ENCODE measurements around the gene URB1.
"Not testable (repeated sequence)": the region's sequence is repeated elsewhere in the genome, so short reads cannot be mapped to it uniquely, and the experiment has no call there.

The URB1 gene

DNA sequence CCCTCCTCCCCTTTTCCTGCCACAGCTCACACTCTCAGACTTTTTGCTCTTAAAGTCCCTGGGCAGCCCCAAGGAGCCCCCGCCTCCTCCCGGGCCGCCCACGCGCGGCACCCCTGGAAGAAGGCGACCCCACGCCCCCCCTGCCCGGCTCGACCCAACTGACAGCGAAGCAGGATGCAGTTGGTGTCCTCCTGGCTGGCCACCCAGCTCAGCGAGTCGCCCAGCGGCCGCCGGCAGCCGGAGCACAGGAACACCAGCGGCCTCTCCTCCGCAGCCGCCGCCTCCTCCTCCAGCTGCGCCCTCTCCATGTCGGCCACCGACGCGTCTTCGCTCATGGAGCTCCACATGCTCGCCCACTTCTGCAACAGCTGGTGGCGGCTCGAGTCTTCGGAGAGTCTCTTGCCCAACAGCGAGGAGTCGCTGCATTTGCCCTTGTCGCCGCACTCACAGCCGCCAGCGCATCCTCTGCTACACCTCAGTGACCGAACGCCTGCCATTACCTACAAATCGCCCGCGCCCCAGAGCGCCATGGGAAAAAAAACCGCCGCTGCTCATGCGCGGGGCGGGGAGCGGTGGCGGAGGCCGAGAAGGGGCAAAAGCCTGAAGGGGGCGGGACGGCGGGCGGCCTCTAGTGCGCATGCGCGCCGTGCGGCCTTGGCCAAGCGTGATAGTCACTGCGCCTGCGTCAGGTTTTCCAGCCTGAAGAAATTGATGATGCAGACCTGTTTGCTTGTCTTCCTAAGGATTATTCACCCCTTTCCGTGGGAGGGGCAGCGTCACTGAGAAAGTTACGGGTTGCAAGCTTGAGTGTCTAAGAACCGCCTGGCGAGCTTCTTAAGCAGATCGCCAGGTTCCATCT, 114.1 kb downstream of the URB1 start, which contains the start of gene MIS18A:
Gene MIS18A, minus strand, starts transcription at position 532 of the 859 bp plus-strand sequence. Its CDS starts 35 bp downstream, at position 497.
- DNase-seq (peak; percentile 95), ATAC-seq (replicated peaks) (peak; percentile 96)
- Mint-ChIP-seq H3K27me3 (no peaks in the 10 kb centered on the region), H3K4me3 (peak within 1 kb of the TSS; percentile 99 to 100), H3K27ac (peak within 1 kb of the TSS; percentile 97), H3K4me1 (peaks cover 13 to 27% of the 10 kb centered on the region in 2 donors), H3K36me3 (peaks cover 25 to 39% of the 10 kb centered on the region in 2 donors), H3K9me3 (no peaks in the 10 kb centered on the region)

DNA sequence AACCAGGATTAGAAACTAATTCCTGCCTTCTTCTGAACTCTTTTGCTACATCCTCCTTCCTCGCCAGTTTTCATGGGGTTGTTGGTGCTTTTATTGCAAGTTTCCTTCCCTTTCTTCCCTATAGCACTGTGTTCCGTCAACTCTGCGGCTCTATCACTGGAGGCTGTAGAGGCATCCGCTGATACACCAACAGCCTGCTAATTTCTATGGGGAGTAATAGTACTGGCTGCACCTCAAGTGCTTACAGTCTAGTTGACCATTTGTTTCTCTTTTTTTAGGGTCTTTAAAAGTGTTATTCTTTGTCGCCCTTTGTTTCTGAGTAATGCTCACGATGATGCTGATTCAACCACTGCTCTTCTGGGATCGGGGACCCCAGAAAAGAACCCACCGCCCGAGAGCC, 114.7 kb downstream of the URB1 start:
- ATAC-seq (replicated peaks) (peak in 1 of 2 donors; percentile 35), DNase-seq (no peak)
- peaks cover 13 to 27% of the 10 kb centered on the region in 2 donors for H3K4me1 Mint-ChIP-seq
- peak overlapping the region; percentile 97 for H3K27ac Mint-ChIP-seq
- H3K4me3 Mint-ChIP-seq: peak overlapping the region; percentile 99 to 100
- no peaks in the 10 kb centered on the region for H3K27me3 Mint-ChIP-seq
- H3K9me3 Mint-ChIP-seq: no peaks in the 10 kb centered on the region
- H3K36me3 Mint-ChIP-seq: peaks cover 23 to 33% of the 10 kb centered on the region in 2 donors

DNA sequence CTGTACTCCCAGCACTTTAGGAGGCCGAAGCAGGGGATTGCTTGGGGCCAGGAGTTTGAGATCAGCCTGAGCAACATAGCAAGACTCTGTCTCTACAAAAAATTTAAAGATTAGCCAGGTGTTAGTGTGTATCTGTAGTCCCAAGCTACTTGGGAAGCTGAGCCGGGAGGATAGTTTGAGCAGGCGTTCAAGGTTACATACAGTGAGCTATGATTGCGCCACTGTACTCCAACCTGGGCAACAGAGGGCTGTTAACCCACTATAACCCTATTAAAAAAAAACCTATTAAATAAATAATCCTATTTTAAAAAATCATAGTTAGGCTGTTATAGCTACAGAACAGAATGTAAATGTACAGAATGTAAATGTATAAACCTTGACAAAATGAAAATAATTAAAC, 116.1 kb downstream of the URB1 start:
- DNase-seq (no peak), ATAC-seq (replicated peaks) (no peak)
- Mint-ChIP-seq H3K27ac (no peak overlapping the region), H3K4me1 (peaks cover 16 to 27% of the 10 kb centered on the region in 2 donors), H3K9me3 (no peaks in the 10 kb centered on the region), H3K4me3 (no peak overlapping the region), H3K27me3 (no peaks in the 10 kb centered on the region), H3K36me3 (peaks cover 12 to 26% of the 10 kb centered on the region in 2 donors)

DNA sequence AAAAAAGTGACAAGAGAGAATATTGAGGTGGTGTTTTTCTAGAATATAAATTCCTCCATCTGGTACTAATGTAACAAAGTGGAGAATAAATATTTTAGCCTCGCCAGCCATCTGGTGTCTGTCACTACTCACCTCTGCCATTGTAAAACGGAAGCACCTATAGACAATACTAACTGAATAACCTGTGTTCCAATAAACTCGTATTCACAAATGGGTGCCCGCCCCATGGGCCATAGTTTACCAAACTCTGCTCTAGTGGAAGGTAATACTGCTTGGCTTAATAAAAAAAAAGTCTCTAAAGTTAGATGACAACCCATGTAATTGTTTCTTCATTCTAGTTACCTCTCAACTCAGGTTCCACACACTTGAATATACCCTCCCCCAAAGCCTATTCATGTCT, 122.1 kb downstream of the URB1 start:
- no peak overlapping the region for H3K27ac Mint-ChIP-seq

DNA sequence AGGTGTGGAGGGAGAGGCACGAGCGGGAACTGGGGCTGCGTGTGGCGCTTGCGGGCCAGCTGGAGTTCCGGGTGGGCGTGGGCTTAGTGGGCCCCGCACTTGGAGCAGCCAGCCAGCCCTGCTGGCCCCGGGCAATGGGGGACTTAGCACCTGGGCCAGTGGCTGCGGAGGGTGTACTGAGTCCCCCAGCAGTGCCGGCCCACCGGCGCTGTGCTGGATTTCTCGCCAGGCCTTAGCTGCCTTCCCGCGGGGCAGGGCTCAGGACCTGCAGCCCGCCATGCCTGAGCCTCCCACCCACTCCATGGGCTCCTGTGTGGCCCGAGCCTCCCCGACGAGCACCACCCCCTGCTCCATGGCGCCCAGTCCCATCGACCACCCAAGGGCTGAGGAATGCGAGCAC, 127.5 kb downstream of the URB1 start:
- not testable (repeated sequence) for H3K4me3 Mint-ChIP-seq; H3K4me1 Mint-ChIP-seq; DNase-seq; ATAC-seq (replicated peaks); H3K27me3 Mint-ChIP-seq; H3K9me3 Mint-ChIP-seq; H3K27ac Mint-ChIP-seq
- peaks cover 13 to 22% of the 10 kb centered on the region in 2 donors for H3K36me3 Mint-ChIP-seq

More for the DNA sequence above, 122.1 kb downstream of the URB1 start:
- ATAC-seq (replicated peaks): no peak
- peaks cover 17 to 33% of the 10 kb centered on the region in 2 donors for H3K36me3 Mint-ChIP-seq
- H3K27me3 Mint-ChIP-seq: no peaks in the 10 kb centered on the region
- no peaks in the 10 kb centered on the region for H3K9me3 Mint-ChIP-seq
- peaks cover 0 to 5% of the 10 kb centered on the region in 2 donors for H3K4me1 Mint-ChIP-seq
- no peak for DNase-seq
- no peak overlapping the region for H3K4me3 Mint-ChIP-seq

DNA sequence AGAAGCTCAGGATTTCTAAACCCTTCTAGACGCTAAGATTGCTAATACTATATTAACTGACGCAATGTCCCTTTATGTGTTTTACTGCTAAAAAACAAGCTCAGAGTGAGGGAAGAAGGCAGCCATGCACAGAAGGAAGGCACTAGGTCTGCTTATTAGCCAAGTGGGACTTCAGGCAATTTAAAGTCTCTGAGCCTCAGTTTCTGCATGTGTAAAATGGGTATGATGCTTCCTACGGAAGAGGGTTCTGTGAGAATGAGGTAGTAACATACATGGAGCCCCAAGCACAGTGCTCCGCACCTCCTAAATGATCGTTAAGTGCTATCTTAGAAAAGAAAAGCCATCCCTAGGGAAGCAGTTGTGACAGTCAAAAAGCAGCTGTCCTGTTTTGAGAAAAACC, 130.9 kb downstream of the URB1 start:
- DNase-seq: no peak
- ATAC-seq (replicated peaks): no peak
- H3K4me1 Mint-ChIP-seq: peaks cover 0 to 4% of the 10 kb centered on the region in 2 donors

More for the DNA sequence above, 130.9 kb downstream of the URB1 start:
- no peak overlapping the region for H3K27ac Mint-ChIP-seq
- no peak overlapping the region for H3K4me3 Mint-ChIP-seq
- H3K9me3 Mint-ChIP-seq: no peaks in the 10 kb centered on the region
- H3K36me3 Mint-ChIP-seq: peaks cover 9 to 11% of the 10 kb centered on the region in 2 donors
- peaks cover 0 to under 1% of the 10 kb centered on the region in 2 donors for H3K27me3 Mint-ChIP-seq
